SK-N-SH treated with all-trans-retinoic acid at 6 μM for 48 hours (cell line): ENCODE results near the gene FAM234B.

Source experiments
- ATAC-seq: fragments of 200-7000 bp; cut with Tn5 transposase; 3 replicates; pipeline ENCODE4 v1.9.1; 2020; ENCODE audit warnings: mild to moderate bottlenecking, moderate library complexity
- ARNTL ChIP-seq: fragments of 450-650 bp; formaldehyde crosslinking; IDR thresholded peaks from 2 replicates; pipeline ENCODE4 v1.5.0; 2020; ENCODE audit warnings: low read depth, mild to moderate bottlenecking, moderate library complexity, borderline replicate concordance
- BACH2 ChIP-seq: fragments of 250-450 bp; sonication (Bioruptor Pico); IDR thresholded peaks from 2 replicates; pipeline ENCODE4 v1.9.0; 2021; ENCODE audit warnings: mild to moderate bottlenecking, borderline replicate concordance
- CSDC2 ChIP-seq: fragments of 250-450 bp; sonication (Bioruptor Pico); IDR thresholded peaks from 2 replicates; pipeline ENCODE4 v1.5.0; 2020; ENCODE audit warnings: mild to moderate bottlenecking, moderate library complexity
- ESRRG ChIP-seq: fragments of 250-450 bp; sonication (Bioruptor Pico); IDR thresholded peaks from 2 replicates; pipeline ENCODE4 v1.6.1; 2021; ENCODE audit warnings: mild to moderate bottlenecking
- GLIS3 ChIP-seq: fragments of 250-450 bp; sonication (Bioruptor Pico); IDR thresholded peaks from 2 replicates; pipeline ENCODE4 v1.5.0; 2020; ENCODE audit warnings: mild to moderate bottlenecking, moderate library complexity
- ISL1 ChIP-seq: fragments of 250-450 bp; sonication (Bioruptor Pico); IDR thresholded peaks from 2 replicates; pipeline ENCODE4 v2.1.2; 2022; ENCODE audit warnings: mild to moderate bottlenecking, moderate library complexity
- OSR1 ChIP-seq: fragments of 250-450 bp; sonication (Bioruptor Pico); IDR thresholded peaks from 2 replicates; pipeline ENCODE4 v1.8.0; 2022; ENCODE audit warnings: moderate library complexity, mild to moderate bottlenecking, inconsistent platforms
- PPARA ChIP-seq: fragments of 250-450 bp; sonication (Bioruptor Pico); IDR thresholded peaks from 2 replicates; pipeline ENCODE4 v1.5.0; 2020; ENCODE audit warnings: mild to moderate bottlenecking, borderline replicate concordance
- SNAI2 ChIP-seq: fragments of 250-450 bp; sonication (Bioruptor Pico); IDR thresholded peaks from 2 replicates; pipeline ENCODE4 v1.5.0; 2020; ENCODE audit warnings: mild to moderate bottlenecking, moderate library complexity
- TCF4 ChIP-seq: fragments of 250-450 bp; sonication (Bioruptor Pico); IDR thresholded peaks from 2 replicates; pipeline ENCODE4 v1.8.0; 2021; ENCODE audit warnings: mild to moderate bottlenecking, moderate library complexity, borderline replicate concordance
- TOX ChIP-seq: fragments of 250-450 bp; sonication (Bioruptor Pico); IDR thresholded peaks from 2 replicates; pipeline ENCODE4 v1.8.0; 2021; ENCODE audit warnings: mild to moderate bottlenecking, moderate library complexity, borderline replicate concordance
- ZC3H10 ChIP-seq: fragments of 250-450 bp; sonication (Bioruptor Pico); IDR thresholded peaks from 2 replicates; pipeline ENCODE4 v1.5.1; 2021; ENCODE audit warnings: mild to moderate bottlenecking, moderate library complexity
- ZFP3 ChIP-seq: fragments of 250-450 bp; sonication (Bioruptor Pico); IDR thresholded peaks from 2 replicates; pipeline ENCODE4 v1.5.0; 2020; ENCODE audit warnings: mild to moderate bottlenecking, moderate library complexity
- ZFP30 ChIP-seq: fragments of 450-650 bp; formaldehyde crosslinking; IDR thresholded peaks from 2 replicates; pipeline ENCODE4 v1.5.0; 2022; ENCODE audit warnings: mild to moderate bottlenecking, moderate library complexity
- ZNF565 ChIP-seq: fragments of 450-650 bp; formaldehyde crosslinking; conservative IDR thresholded peaks from 2 replicates; pipeline ENCODE4 v1.5.0; 2020; ENCODE audit warnings: low read depth, mild to moderate bottlenecking, moderate library complexity
- ZNF8 ChIP-seq: fragments of 450-650 bp; formaldehyde crosslinking; IDR thresholded peaks from 2 replicates; pipeline ENCODE4 v1.5.0; 2020; ENCODE audit warnings: mild to moderate bottlenecking, moderate library complexity
- TF ChIP-seq, protein P1 (sequence below): fragments of 250-450 bp; sonication (Bioruptor Pico); IDR thresholded peaks from 2 replicates; pipeline ENCODE4 v1.5.1; 2021; ENCODE audit warnings: mild to moderate bottlenecking, moderate library complexity
- TF ChIP-seq, protein P2 (sequence below): fragments of 250-450 bp; sonication (Bioruptor Pico); IDR thresholded peaks from 2 replicates; pipeline ENCODE4 v1.5.0; 2020; ENCODE audit warnings: mild to moderate bottlenecking, moderate library complexity
- TF ChIP-seq, protein P3 (sequence below): fragments of 250-450 bp; sonication (Bioruptor Pico); IDR thresholded peaks from 2 replicates; pipeline ENCODE4 v1.8.0; 2020; ENCODE audit warnings: mild to moderate bottlenecking, moderate library complexity, borderline replicate concordance
- TF ChIP-seq, protein P4 (sequence below): fragments of 250-450 bp; sonication (Bioruptor Pico); IDR thresholded peaks from 2 replicates; pipeline ENCODE4 v1.5.1; 2020; ENCODE audit warnings: low read depth, mild to moderate bottlenecking, moderate library complexity
- TF ChIP-seq, protein P5 (sequence below): fragments of 250-450 bp; sonication (Bioruptor Pico); IDR thresholded peaks from 2 replicates; pipeline ENCODE4 v1.8.0; 2021; ENCODE audit warnings: low read depth, mild to moderate bottlenecking, moderate library complexity, borderline replicate concordance

FAM234B gene

DNA sequence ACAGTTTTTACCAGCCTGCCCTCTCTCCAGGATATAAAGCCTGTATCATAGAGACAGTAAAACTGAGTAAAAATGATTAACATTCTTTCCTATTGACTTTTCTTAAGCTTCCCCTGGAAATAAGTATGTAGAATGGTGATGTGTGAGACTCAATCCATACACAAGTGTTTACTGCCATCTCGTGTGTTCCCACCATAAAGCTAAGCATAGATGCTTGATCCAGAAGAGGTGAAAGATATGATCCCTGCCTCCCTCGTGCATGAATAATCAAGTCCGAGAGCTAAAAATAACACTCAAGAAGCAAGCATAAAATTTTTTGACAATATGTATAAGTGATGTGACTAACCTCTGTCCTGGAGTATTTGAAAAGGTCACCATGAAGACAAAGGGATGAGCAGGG is 76.2 kb downstream of the FAM234B start:
- TF ChIP-seq TCF4 (CRISPR knock-in tag) (no peak), ZNF565 (CRISPR knock-in tag) (no peak), PPARA (CRISPR knock-in tag) (no peak), ZC3H10 (CRISPR knock-in tag) (no peak), ARNTL (CRISPR knock-in tag) (no peak), BACH2 (CRISPR knock-in tag) (no peak), TOX (no peak), ZFP3 (CRISPR knock-in tag) (no peak), ESRRG (CRISPR knock-in tag) (no peak), ZFP30 (CRISPR knock-in tag) (no peak), ZNF8 (CRISPR knock-in tag) (no peak), SNAI2 (no peak), CSDC2 (no peak), ISL1 (CRISPR knock-in tag) (no peak), GLIS3 (no peak)
- TF ChIP-seq, protein P1, sequence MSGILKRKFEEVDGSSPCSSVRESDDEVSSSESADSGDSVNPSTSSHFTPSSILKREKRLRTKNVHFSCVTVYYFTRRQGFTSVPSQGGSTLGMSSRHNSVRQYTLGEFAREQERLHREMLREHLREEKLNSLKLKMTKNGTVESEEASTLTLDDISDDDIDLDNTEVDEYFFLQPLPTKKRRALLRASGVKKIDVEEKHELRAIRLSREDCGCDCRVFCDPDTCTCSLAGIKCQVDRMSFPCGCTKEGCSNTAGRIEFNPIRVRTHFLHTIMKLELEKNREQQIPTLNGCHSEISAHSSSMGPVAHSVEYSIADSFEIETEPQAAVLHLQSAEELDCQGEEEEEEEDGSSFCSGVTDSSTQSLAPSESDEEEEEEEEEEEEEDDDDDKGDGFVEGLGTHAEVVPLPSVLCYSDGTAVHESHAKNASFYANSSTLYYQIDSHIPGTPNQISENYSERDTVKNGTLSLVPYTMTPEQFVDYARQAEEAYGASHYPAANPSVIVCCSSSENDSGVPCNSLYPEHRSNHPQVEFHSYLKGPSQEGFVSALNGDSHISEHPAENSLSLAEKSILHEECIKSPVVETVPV (CRISPR knock-in tag), result no peak
- TF ChIP-seq, protein P2, sequence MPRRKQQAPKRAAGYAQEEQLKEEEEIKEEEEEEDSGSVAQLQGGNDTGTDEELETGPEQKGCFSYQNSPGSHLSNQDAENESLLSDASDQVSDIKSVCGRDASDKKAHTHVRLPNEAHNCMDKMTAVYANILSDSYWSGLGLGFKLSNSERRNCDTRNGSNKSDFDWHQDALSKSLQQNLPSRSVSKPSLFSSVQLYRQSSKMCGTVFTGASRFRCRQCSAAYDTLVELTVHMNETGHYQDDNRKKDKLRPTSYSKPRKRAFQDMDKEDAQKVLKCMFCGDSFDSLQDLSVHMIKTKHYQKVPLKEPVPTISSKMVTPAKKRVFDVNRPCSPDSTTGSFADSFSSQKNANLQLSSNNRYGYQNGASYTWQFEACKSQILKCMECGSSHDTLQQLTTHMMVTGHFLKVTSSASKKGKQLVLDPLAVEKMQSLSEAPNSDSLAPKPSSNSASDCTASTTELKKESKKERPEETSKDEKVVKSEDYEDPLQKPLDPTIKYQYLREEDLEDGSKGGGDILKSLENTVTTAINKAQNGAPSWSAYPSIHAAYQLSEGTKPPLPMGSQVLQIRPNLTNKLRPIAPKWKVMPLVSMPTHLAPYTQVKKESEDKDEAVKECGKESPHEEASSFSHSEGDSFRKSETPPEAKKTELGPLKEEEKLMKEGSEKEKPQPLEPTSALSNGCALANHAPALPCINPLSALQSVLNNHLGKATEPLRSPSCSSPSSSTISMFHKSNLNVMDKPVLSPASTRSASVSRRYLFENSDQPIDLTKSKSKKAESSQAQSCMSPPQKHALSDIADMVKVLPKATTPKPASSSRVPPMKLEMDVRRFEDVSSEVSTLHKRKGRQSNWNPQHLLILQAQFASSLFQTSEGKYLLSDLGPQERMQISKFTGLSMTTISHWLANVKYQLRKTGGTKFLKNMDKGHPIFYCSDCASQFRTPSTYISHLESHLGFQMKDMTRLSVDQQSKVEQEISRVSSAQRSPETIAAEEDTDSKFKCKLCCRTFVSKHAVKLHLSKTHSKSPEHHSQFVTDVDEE (CRISPR knock-in tag), result no peak
- TF ChIP-seq, protein P3, sequence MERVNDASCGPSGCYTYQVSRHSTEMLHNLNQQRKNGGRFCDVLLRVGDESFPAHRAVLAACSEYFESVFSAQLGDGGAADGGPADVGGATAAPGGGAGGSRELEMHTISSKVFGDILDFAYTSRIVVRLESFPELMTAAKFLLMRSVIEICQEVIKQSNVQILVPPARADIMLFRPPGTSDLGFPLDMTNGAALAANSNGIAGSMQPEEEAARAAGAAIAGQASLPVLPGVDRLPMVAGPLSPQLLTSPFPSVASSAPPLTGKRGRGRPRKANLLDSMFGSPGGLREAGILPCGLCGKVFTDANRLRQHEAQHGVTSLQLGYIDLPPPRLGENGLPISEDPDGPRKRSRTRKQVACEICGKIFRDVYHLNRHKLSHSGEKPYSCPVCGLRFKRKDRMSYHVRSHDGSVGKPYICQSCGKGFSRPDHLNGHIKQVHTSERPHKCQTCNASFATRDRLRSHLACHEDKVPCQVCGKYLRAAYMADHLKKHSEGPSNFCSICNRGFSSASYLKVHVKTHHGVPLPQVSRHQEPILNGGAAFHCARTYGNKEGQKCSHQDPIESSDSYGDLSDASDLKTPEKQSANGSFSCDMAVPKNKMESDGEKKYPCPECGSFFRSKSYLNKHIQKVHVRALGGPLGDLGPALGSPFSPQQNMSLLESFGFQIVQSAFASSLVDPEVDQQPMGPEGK (CRISPR knock-in tag), result no peak
- TF ChIP-seq, protein P4, sequence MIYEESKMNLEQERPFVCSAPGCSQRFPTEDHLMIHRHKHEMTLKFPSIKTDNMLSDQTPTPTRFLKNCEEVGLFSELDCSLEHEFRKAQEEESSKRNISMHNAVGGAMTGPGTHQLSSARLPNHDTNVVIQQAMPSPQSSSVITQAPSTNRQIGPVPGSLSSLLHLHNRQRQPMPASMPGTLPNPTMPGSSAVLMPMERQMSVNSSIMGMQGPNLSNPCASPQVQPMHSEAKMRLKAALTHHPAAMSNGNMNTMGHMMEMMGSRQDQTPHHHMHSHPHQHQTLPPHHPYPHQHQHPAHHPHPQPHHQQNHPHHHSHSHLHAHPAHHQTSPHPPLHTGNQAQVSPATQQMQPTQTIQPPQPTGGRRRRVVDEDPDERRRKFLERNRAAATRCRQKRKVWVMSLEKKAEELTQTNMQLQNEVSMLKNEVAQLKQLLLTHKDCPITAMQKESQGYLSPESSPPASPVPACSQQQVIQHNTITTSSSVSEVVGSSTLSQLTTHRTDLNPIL (CRISPR knock-in tag), result no peak
- ATAC-seq, result no peak

DNA sequence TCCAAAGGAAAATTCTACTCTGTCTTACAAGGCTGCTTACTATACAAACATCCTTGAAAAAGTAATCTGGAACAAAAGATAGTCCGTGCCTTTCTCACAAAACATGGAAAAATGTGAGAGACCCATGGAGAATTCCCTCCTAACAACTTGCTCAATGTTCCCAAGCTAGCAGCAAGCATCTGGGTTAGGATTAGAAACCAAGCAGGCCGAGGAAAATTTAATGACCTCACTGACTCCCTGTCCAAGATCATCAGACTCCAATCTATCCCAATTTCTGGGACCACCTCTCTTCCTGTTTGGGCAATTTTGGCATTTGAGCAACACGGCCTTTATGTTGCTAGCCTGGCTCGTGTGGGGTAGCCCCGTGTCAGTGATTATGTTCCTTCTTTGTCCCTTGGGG is 77.4 kb downstream of the FAM234B start:
- ATAC-seq, result no peak
- TF ChIP-seq ZFP3 (CRISPR knock-in tag) (no peak), PPARA (CRISPR knock-in tag) (no peak), OSR1 (no peak), ZFP30 (CRISPR knock-in tag) (no peak), ZC3H10 (CRISPR knock-in tag) (no peak)
- TF ChIP-seq, protein P5, sequence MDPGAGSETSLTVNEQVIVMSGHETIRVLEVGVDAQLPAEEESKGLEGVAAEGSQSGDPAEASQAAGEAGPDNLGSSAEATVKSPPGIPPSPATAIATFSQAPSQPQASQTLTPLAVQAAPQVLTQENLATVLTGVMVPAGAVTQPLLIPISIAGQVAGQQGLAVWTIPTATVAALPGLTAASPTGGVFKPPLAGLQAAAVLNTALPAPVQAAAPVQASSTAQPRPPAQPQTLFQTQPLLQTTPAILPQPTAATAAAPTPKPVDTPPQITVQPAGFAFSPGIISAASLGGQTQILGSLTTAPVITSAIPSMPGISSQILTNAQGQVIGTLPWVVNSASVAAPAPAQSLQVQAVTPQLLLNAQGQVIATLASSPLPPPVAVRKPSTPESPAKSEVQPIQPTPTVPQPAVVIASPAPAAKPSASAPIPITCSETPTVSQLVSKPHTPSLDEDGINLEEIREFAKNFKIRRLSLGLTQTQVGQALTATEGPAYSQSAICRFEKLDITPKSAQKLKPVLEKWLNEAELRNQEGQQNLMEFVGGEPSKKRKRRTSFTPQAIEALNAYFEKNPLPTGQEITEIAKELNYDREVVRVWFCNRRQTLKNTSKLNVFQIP, result no peak
- TF ChIP-seq, protein P1 (CRISPR knock-in tag), result no peak
- TF ChIP-seq, protein P3 (CRISPR knock-in tag), result no peak
